Kidney (tissue), 14 donors: Measurements from ENCODE around the gene KIAA1755. TPM values are rescaled to one million over a fixed set of nuclear protein-coding genes. Genes with fewer than 3 reads are reported as not detected.
A peak's percentile ranks its signal among the peaks of the same experiment; 100 is the strongest.
"Not testable (repeated sequence)": the region's sequence is repeated elsewhere in the genome, so short reads cannot be mapped to it uniquely, and the experiment has no call there.

Experiments used
- DNase-seq, 5 donors: peaks; one replicate each; pipeline ENCODE4 v3.0.0-alpha.2; 2013 to 2020
- FAIRE-seq: peaks from 2 replicates; lab custom pipeline; 2012; peaks lifted over from hg19 to GRCh38; lab: Jason Lieb, UNC
- H3K27ac ChIP-seq, 2 donors: one replicate each; pipeline ENCODE4 v1.7.0; 2013; ENCODE audit warnings: low read depth in 2 of 2, low read length in 2 of 2, inconsistent platforms in 1 of 2
- H3K27me3 ChIP-seq: one replicate; pipeline ENCODE4 v1.7.1; 2013; ENCODE audit warnings: low read length, inconsistent platforms; ENCODE audit not compliant: control insufficient read depth, insufficient read depth
- H3K36me3 ChIP-seq, 3 donors: one replicate each; pipeline versions ENCODE4 v1.7.0 to v1.7.1; 2013; ENCODE audit warnings: low read length in 3 of 3, control low read depth in 1 of 3, inconsistent platforms in 1 of 3; ENCODE audit not compliant: insufficient read depth in 3 of 3, control insufficient read depth in 2 of 3
- H3K4me1 ChIP-seq, 3 donors: one replicate each; pipeline versions ENCODE4 v1.7.0 to v1.7.1; 2013; ENCODE audit warnings: low read length in 3 of 3, inconsistent platforms in 1 of 3, low read depth in 1 of 3; ENCODE audit not compliant: control insufficient read depth in 2 of 3, insufficient read depth in 2 of 3
- H3K4me3 ChIP-seq, 3 donors: one replicate each; pipeline versions ENCODE4 v1.7.0 to v1.8.1; 2013; ENCODE audit warnings: low read length in 3 of 3, control low read depth in 1 of 3, inconsistent platforms in 1 of 3
- H3K9ac ChIP-seq, 3 donors: one replicate each; pipeline versions ENCODE4 v1.7.0 to v1.7.1; 2013; ENCODE audit warnings: low read length in 3 of 3, control low read depth in 1 of 3, inconsistent platforms in 1 of 3
- H3K9me3 ChIP-seq, 3 donors: one replicate each; pipeline versions ENCODE4 v1.7.0 to v1.7.1; 2013; ENCODE audit warnings: low read length in 3 of 3, control low read depth in 1 of 3, inconsistent platforms in 1 of 3; ENCODE audit not compliant: control insufficient read depth in 2 of 3, insufficient read depth in 1 of 3
- intact Hi-C: fragments of 100-400 bp; cut with DNase I; formaldehyde crosslinking; loops from one replicate; pipeline ENCODE4 v1.11.1; 2022
- polyA plus RNA-seq: library from polyadenylated mRNA; stranded (reverse); fragments of 350-450 nt; fragmentation: Illumina TruSeq; extraction: RNeasy Lipid Tissue Mini Kit (QIAGEN cat#74804); gene quantifications from one replicate; pipeline ENCODE4 v1.2.3, GENCODE V29; 2014; ENCODE audit warnings: low read depth, low replicate concordance; ENCODE audit not compliant: insufficient read depth
- total RNA-seq: library from RNA; stranded (reverse); fragmentation: NEBNext Ultra II Directional; extraction: Animal tissue kit (Norgen Biotek cat#: 25700); gene quantifications from one replicate; pipeline ENCODE4 v1.2.1, GENCODE V29; 2021
- TF ChIP-seq, protein P1 (sequence below): IDR thresholded peaks from 3 replicates; pipeline ENCODE4 v1.5.1; 2012; ENCODE audit warnings: mild to moderate bottlenecking, moderate library complexity, borderline replicate concordance; ENCODE audit not compliant: insufficient read depth; ENCODE audit errors: extremely low read depth
- donor health status: control.
- donor health status: control.
- donor health status: control.
- donor health status: control.
- donor health status: control.
- donor health status: DM: yes; HTN: yes; CAD: no.
- donor health status: Normal renal cell carcinoma (clear cell type).

The KIAA1755 gene
- total and polyA plus RNA-seq, 2 donors from 2014 or later = 1.5 to 5.1 TPM

DNA sequence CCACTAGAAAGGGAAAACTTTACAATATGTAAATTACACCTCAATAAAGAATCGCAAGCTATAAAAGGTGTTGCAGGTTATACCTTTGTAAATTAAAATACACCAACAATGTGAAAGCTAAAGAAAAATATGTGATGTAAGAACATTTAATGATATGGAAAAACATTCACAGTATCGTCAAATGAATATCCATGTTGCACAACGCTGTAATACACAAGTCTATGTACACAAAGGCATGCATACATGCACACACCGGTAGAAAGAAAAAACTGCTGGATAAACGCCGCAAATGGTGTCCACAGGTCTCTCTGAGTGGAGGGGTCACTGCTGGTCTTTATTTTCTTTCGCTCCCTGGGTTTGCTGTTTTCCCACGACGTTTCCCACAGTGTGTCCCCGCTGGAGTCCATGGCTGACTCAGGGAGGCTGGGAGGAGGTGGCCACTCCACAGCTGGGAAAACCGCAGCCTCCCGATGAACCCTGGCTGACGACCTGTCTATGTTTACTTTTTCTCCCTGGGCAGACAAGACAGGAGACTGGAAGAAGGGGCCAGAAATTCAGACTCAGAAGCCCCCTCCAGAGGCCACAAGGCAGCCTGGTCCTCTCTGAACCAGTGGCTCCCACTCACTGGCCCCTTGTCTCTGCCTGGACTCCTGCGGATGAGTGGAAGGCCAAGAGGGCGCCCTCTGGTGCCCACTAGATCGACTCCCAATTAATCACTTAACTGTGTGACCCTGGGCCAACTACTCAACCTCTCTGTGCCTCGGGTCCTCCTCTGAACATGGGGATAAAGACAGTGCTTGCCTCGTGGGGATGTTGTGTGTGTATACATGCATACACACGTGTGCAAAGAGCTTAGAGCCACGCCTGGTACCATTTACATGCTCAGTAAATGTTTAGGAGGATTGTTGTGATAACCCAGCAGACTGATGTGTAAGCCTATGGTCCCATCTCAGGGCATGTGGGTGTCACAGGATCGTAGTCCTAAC, 30.6 kb upstream of the KIAA1755 start:
- Histone ChIP-seq H3K4me3 (no peak overlapping the region), H3K9me3 (no peaks in the 10 kb centered on the region), H3K9ac (no peak overlapping the region), H3K4me1 (no peaks in the 10 kb centered on the region), H3K36me3 (no peaks in the 10 kb centered on the region), H3K27ac (no peak overlapping the region), H3K27me3 (no peaks in the 10 kb centered on the region)
- no peak for FAIRE-seq
- intact Hi-C loops = no loop called here
- peak in 3 of 5 donors; percentile 51 to 68 (median 54) for DNase-seq
- TF ChIP-seq, protein P1, sequence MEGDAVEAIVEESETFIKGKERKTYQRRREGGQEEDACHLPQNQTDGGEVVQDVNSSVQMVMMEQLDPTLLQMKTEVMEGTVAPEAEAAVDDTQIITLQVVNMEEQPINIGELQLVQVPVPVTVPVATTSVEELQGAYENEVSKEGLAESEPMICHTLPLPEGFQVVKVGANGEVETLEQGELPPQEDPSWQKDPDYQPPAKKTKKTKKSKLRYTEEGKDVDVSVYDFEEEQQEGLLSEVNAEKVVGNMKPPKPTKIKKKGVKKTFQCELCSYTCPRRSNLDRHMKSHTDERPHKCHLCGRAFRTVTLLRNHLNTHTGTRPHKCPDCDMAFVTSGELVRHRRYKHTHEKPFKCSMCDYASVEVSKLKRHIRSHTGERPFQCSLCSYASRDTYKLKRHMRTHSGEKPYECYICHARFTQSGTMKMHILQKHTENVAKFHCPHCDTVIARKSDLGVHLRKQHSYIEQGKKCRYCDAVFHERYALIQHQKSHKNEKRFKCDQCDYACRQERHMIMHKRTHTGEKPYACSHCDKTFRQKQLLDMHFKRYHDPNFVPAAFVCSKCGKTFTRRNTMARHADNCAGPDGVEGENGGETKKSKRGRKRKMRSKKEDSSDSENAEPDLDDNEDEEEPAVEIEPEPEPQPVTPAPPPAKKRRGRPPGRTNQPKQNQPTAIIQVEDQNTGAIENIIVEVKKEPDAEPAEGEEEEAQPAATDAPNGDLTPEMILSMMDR = peak; percentile 15

DNA sequence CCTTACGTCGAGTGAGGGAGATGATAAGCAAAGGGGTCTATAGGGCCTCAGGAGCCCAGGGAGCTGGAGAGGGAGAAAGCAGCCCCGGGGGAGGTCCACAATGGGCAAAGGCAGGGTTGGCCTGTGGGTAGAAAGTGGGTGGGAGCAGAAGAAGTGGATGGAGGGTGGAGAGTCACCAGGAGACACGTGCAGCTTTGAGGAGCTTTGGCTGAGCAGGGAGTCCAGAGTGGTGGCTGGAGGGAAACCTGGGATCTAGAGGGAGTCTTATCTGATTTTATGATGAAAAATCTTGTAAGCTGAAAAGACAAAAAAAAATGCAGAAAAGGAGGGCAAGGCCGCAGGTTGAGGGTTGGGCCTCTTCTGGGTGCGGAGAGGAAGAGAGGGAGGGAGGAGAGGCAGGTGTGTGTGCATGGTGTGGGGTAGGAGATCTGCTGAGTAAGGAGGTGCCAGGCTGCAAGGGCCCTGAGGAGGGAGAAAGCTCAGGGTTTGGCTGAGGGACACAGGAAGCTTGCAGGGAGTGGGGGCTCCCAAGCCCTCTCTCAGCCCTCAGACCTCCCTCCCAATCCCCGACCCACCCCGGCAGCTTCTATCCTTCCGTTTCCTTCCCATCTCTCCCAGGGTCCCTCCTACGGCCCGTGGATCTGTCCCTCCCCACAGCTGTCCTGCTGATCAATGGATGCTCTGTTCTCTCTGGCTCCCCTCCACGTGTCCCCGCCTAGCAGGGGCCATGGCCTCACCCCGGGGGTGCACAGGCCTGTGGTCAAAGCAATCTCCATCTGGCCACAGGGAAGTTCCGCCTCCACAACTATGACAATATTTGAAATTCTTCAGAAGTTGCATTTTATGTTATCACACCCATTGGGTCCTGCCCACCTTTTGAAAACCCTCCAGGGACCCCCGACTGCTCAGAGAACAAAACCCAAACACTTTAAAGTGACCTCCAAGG, 26.3 kb upstream of the KIAA1755 start:
- intact Hi-C loops = no loop called here
- no peaks in the 10 kb centered on the region for H3K36me3 ChIP-seq
- H3K27me3 ChIP-seq = no peaks in the 10 kb centered on the region
- no peak overlapping the region for H3K9ac ChIP-seq
- H3K27ac ChIP-seq = no peak overlapping the region
- no peaks in the 10 kb centered on the region for H3K9me3 ChIP-seq
- FAIRE-seq (no peak), DNase-seq (peak in 1 of 5 donors; percentile 43)
- no peak overlapping the region for H3K4me3 ChIP-seq
- no peaks in the 10 kb centered on the region for H3K4me1 ChIP-seq
- TF ChIP-seq, protein P1 = no peak

DNA sequence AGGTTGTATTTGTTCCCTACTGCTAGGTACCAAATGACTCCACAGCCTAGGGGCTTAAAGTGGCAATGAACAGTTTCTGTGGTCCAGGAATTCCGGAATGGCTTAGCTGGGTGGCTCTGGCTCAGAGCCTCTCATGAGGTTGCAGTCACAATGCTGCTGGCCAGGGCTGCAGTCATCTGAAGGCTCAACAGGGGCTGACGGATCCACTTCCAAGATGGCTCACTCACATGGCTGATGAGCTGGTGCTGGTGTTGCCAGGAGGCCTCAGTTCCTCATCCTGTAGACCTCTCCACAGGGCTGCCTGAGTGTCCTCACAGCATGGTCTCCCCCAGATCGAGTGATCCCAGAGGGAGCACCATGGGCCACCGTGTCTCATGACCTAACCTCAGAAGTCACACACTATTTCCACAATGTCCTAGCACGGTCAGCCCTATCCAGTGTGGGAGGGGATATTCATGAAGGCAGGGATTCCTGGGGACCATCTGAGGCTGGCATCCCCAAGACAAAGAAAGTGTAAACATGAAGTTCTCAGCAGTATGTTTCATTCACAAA, 24.4 kb upstream of the KIAA1755 start:
- H3K27me3 ChIP-seq = no peaks in the 10 kb centered on the region
- FAIRE-seq (no peak), DNase-seq (no peak)
- no peak overlapping the region for H3K9ac ChIP-seq
- no peak overlapping the region for H3K27ac ChIP-seq
- TF ChIP-seq, protein P1 = no peak
- intact Hi-C loops = no loop called here
- no peaks in the 10 kb centered on the region for H3K4me1 ChIP-seq
- H3K4me3 ChIP-seq = no peak overlapping the region
- H3K9me3 ChIP-seq = no peaks in the 10 kb centered on the region
- H3K36me3 ChIP-seq = no peaks in the 10 kb centered on the region

DNA sequence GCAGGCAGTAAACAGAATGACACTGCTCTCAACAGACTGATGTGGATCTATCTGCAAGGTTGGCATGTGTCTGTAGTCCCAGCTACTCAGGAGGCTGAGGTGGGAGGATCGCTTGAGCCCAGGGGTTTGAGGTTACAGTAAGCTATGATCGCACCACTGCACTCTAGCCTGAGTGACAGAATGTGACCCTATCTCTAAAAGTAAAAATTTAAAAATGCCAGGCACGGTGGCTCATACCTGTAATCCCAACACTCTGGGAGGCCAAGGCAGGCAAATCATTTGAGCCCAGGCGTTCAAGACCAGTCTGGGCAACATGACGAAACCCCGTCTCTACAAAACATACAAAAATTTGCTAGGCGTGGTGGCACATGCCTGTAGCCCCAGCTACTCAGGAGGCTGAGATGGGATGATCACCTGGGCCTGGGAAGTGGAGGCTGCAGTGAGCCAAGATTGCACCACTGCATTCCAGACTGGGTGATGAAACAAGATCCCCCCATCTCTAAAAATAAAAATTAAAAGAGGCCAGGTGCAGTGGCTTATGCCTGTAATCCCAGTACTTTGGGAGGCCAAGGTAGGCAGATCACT, 23.6 kb upstream of the KIAA1755 start:
- H3K9ac ChIP-seq, FAIRE-seq, H3K9me3 ChIP-seq, H3K27ac ChIP-seq, H3K36me3 ChIP-seq, H3K27me3 ChIP-seq, H3K4me3 ChIP-seq, DNase-seq, intact Hi-C loops, H3K4me1 ChIP-seq: not testable (repeated sequence)
